Activated CD8-positive, alpha-beta T cell treated with anti-CD3 and anti-CD28 coated beads, Interleukin-2, amount 10 ng/mL, durations not matched to agents 7 days and 5 days (primary cell): ENCODE data around the gene KDM3A. TPM values are rescaled to one million over a fixed set of nuclear protein-coding genes. Genes with fewer than 3 reads are reported as not detected.

Experiments used
- ATAC-seq: fragments of 150-1000 bp; cut with Tn5 transposase; one replicate; pipeline ENCODE4 v1.10.0; 2021; ENCODE audit warnings: moderate library complexity
- CTCF ChIA-PET: fragments of 350-600 bp; sonication (Branson Sonifier 250); formaldehyde crosslinking; loops from one replicate; lab custom pipeline; 2021; ENCODE audit warnings: antibody characterized with exemption; lab: Charles Lee
- POLR2A ChIA-PET: fragments of 350-600 bp; sonication (Branson Sonifier 250); formaldehyde crosslinking; loops from one replicate; lab custom pipeline; 2021; ENCODE audit warnings: antibody characterized with exemption; lab: Charles Lee
- DNase-seq: peaks from one replicate; pipeline ENCODE4 v3.0.0-alpha.2; 2020
- H3K27ac Mint-ChIP-seq: one replicate; pipeline ENCODE4 v1.8.0; 2021; ENCODE audit warnings: mild to moderate bottlenecking, mixed read lengths
- H3K27me3 Mint-ChIP-seq: one replicate; pipeline ENCODE4 v1.8.0; 2021; ENCODE audit warnings: low read depth, mixed read lengths
- H3K36me3 Mint-ChIP-seq: one replicate; pipeline ENCODE4 v1.8.0; 2021; ENCODE audit warnings: low read depth, mixed read lengths
- H3K4me1 Mint-ChIP-seq: one replicate; pipeline ENCODE4 v1.8.0; 2021; ENCODE audit warnings: low read depth, mixed read lengths
- H3K4me3 Mint-ChIP-seq: one replicate; pipeline ENCODE4 v1.8.0; 2021; ENCODE audit warnings: mild to moderate bottlenecking, mixed read lengths
- H3K9me3 Mint-ChIP-seq: one replicate; pipeline ENCODE4 v1.8.0; 2022; ENCODE audit warnings: mixed read lengths; ENCODE audit not compliant: insufficient read depth
- total RNA-seq, 2 experiments: library from RNA; stranded (reverse); gene quantifications; one replicate each; pipeline ENCODE4 v1.2.3, GENCODE V29; 2021

The KDM3A gene
- total RNA-seq, 2 experiments from 2014 or later = 74.9 to 80.1 TPM

GRCh38 chr2:86411396-86411795, 29.8 kb upstream of the KDM3A start:
- H3K27ac Mint-ChIP-seq = no peak overlapping the region
- H3K36me3 Mint-ChIP-seq = no peaks in the 10 kb centered on the region
- peaks cover 3% of the 10 kb centered on the region for H3K4me1 Mint-ChIP-seq
- ChIA-PET CTCF (no interaction called here), POLR2A (no interaction called here)
- peaks cover 33% of the 10 kb centered on the region for H3K27me3 Mint-ChIP-seq
- H3K9me3 Mint-ChIP-seq = no peaks in the 10 kb centered on the region
- H3K4me3 Mint-ChIP-seq = no peak overlapping the region
- no peak for DNase-seq
- no peak for ATAC-seq

- Mint-ChIP-seq H3K36me3 (no peaks in the 10 kb centered on the region), H3K27me3 (peaks cover 36% of the 10 kb centered on the region), H3K4me1 (peaks cover 3% of the 10 kb centered on the region), H3K4me3 (no peak overlapping the region), H3K9me3 (no peaks in the 10 kb centered on the region), H3K27ac (no peak overlapping the region)
- CTCF ChIA-PET = no interaction called here
- POLR2A ChIA-PET = no interaction called here
- DNase-seq (no peak), ATAC-seq (no peak)
These were observed 29.2 kb upstream of the KDM3A start for GRCh38 chr2:86412007-86412406.

GRCh38 chr2:86413296-86414094, 27.7 kb upstream of the KDM3A start:
- POLR2A ChIA-PET = no interaction called here
- H3K27me3 Mint-ChIP-seq = peaks cover 36% of the 10 kb centered on the region
- CTCF ChIA-PET = interaction anchor here (1.4 kb wide), 1 partner anchor 193 kb away, joined by 4 read pairs; no protein-coding TSS in a partner anchor
- H3K27ac Mint-ChIP-seq = no peak overlapping the region
- no peaks in the 10 kb centered on the region for H3K9me3 Mint-ChIP-seq
- H3K4me3 Mint-ChIP-seq = no peak overlapping the region
- DNase-seq (no peak), ATAC-seq (no peak)
- no peaks in the 10 kb centered on the region for H3K4me1 Mint-ChIP-seq
- H3K36me3 Mint-ChIP-seq = no peaks in the 10 kb centered on the region

- CTCF ChIA-PET = interaction anchor here (1.0 kb wide), 1 partner anchor 26 kb away, joined by 3 read pairs; the partner anchor contains the start of gene KDM3A
These were observed 26.2 kb upstream of the KDM3A start for GRCh38 chr2:86414996-86415395.

GRCh38 chr2:86416146-86416545, 25.0 kb upstream of the KDM3A start:
- POLR2A ChIA-PET = no interaction called here
- Mint-ChIP-seq H3K9me3 (no peaks in the 10 kb centered on the region), H3K36me3 (no peaks in the 10 kb centered on the region), H3K27ac (no peak overlapping the region), H3K27me3 (peaks cover 27% of the 10 kb centered on the region), H3K4me1 (no peaks in the 10 kb centered on the region), H3K4me3 (no peak overlapping the region)
- ATAC-seq = no peak
- DNase-seq = no peak
- CTCF ChIA-PET = interaction anchor here (1.0 kb wide), 1 partner anchor 25 kb away, joined by 3 read pairs; the partner anchor contains the start of gene KDM3A

More at GRCh38 chr2:86414996-86415395, 26.2 kb upstream of the KDM3A start:
- POLR2A ChIA-PET = interaction anchor here (0.7 kb wide), 1 partner anchor 142 kb away, joined by 4 read pairs; no protein-coding TSS in a partner anchor
- no peaks in the 10 kb centered on the region for H3K36me3 Mint-ChIP-seq
- DNase-seq (no peak), ATAC-seq (no peak)
- no peak overlapping the region for H3K27ac Mint-ChIP-seq
- H3K4me1 Mint-ChIP-seq = no peaks in the 10 kb centered on the region
- H3K27me3 Mint-ChIP-seq = peaks cover 29% of the 10 kb centered on the region
- no peak overlapping the region for H3K4me3 Mint-ChIP-seq
- H3K9me3 Mint-ChIP-seq = no peaks in the 10 kb centered on the region

GRCh38 chr2:86417961-86418360, 23.2 kb upstream of the KDM3A start:
- POLR2A ChIA-PET = no interaction called here
- DNase-seq (no peak), ATAC-seq (no peak)
- CTCF ChIA-PET = no interaction called here
- no peak overlapping the region for H3K4me3 Mint-ChIP-seq
- no peaks in the 10 kb centered on the region for H3K4me1 Mint-ChIP-seq
- peaks cover 4% of the 10 kb centered on the region for H3K9me3 Mint-ChIP-seq
- no peaks in the 10 kb centered on the region for H3K36me3 Mint-ChIP-seq
- H3K27me3 Mint-ChIP-seq = peaks cover 21% of the 10 kb centered on the region
- no peak overlapping the region for H3K27ac Mint-ChIP-seq

GRCh38 chr2:86420913-86421312, 20.3 kb upstream of the KDM3A start:
- ChIA-PET POLR2A (interaction anchor here (0.6 to 1.0 kb wide), 2 partner anchors 20 to 49 kb away, joined by 3 to 4 read pairs; partner anchors contain the start of gene KDM3A), CTCF (no interaction called here)
- peaks cover 17% of the 10 kb centered on the region for H3K27me3 Mint-ChIP-seq
- no peak for ATAC-seq
- no peaks in the 10 kb centered on the region for H3K4me1 Mint-ChIP-seq
- DNase-seq = no peak
- no peak overlapping the region for H3K4me3 Mint-ChIP-seq
- H3K36me3 Mint-ChIP-seq = no peaks in the 10 kb centered on the region
- peaks cover 4% of the 10 kb centered on the region for H3K9me3 Mint-ChIP-seq
- H3K27ac Mint-ChIP-seq = no peak overlapping the region

GRCh38 chr2:86426271-86426670, 14.9 kb upstream of the KDM3A start:
- ATAC-seq (no peak), DNase-seq (no peak)
- Mint-ChIP-seq H3K36me3 (peaks cover 4% of the 10 kb centered on the region), H3K4me1 (no peaks in the 10 kb centered on the region), H3K27me3 (peaks cover 27% of the 10 kb centered on the region), H3K9me3 (peaks cover 4% of the 10 kb centered on the region), H3K27ac (no peak overlapping the region), H3K4me3 (no peak overlapping the region)
- ChIA-PET POLR2A (no interaction called here), CTCF (interaction anchor here (1.1 kb wide), 1 partner anchor 10 kb away, joined by 3 read pairs; no protein-coding TSS in a partner anchor)

- no peak for ATAC-seq
- peaks cover 6% of the 10 kb centered on the region for H3K36me3 Mint-ChIP-seq
- no peak overlapping the region for H3K4me3 Mint-ChIP-seq
- no peaks in the 10 kb centered on the region for H3K4me1 Mint-ChIP-seq
- H3K27ac Mint-ChIP-seq = no peak overlapping the region
- POLR2A ChIA-PET = no interaction called here
- DNase-seq = no peak
- CTCF ChIA-PET = no interaction called here
- peaks cover 27% of the 10 kb centered on the region for H3K27me3 Mint-ChIP-seq
- no peaks in the 10 kb centered on the region for H3K9me3 Mint-ChIP-seq
These were observed 11.8 kb upstream of the KDM3A start for GRCh38 chr2:86429335-86429734.

GRCh38 chr2:86430368-86430767, 10.8 kb upstream of the KDM3A start:
- H3K4me1 Mint-ChIP-seq = no peaks in the 10 kb centered on the region
- ATAC-seq (no peak), DNase-seq (no peak)
- no peak overlapping the region for H3K27ac Mint-ChIP-seq
- POLR2A ChIA-PET = no interaction called here
- H3K27me3 Mint-ChIP-seq = peaks cover 27% of the 10 kb centered on the region
- H3K4me3 Mint-ChIP-seq = no peak overlapping the region
- CTCF ChIA-PET = no interaction called here
- H3K36me3 Mint-ChIP-seq = peaks cover 6% of the 10 kb centered on the region
- no peaks in the 10 kb centered on the region for H3K9me3 Mint-ChIP-seq

GRCh38 chr2:86433137-86433536, 8.0 kb upstream of the KDM3A start:
- ATAC-seq = no peak
- no peak for DNase-seq
- Mint-ChIP-seq H3K4me1 (no peaks in the 10 kb centered on the region), H3K27me3 (peaks cover 9% of the 10 kb centered on the region), H3K36me3 (peaks cover 6% of the 10 kb centered on the region), H3K4me3 (no peak overlapping the region), H3K9me3 (peaks cover 8% of the 10 kb centered on the region), H3K27ac (no peak overlapping the region)
- CTCF ChIA-PET = no interaction called here
- POLR2A ChIA-PET = no interaction called here

- ChIA-PET CTCF (no interaction called here), POLR2A (no interaction called here)
- H3K27me3 Mint-ChIP-seq = peaks cover 9% of the 10 kb centered on the region
- peaks cover 12% of the 10 kb centered on the region for H3K9me3 Mint-ChIP-seq
- H3K27ac Mint-ChIP-seq = no peak overlapping the region
- H3K4me1 Mint-ChIP-seq = no peaks in the 10 kb centered on the region
- ATAC-seq = no peak
- H3K4me3 Mint-ChIP-seq = no peak overlapping the region
- DNase-seq = no peak
- H3K36me3 Mint-ChIP-seq = peaks cover 10% of the 10 kb centered on the region
These were observed 6.9 kb upstream of the KDM3A start for GRCh38 chr2:86434290-86434689.
